Esophagus muscularis mucosa (tissue), 4 donors: ENCODE measurements around the gene GRIK3. TPM values are rescaled to one million over a fixed set of nuclear protein-coding genes. Genes with fewer than 3 reads are reported as not detected.
A peak's percentile ranks its signal among the peaks of the same experiment; 100 is the strongest.

Experiments used
- DNase-seq: peaks from one replicate; pipeline ENCODE4 v3.0.0-alpha.2; 2017; ENCODE audit errors: extremely low spot score
- H3K27ac ChIP-seq, 4 donors: fragments of 200-600 bp; sonication (generic); replicated peaks in 1 of 4; 1 replicate in 3 of 4; 2 replicates in 1 of 4; pipeline ENCODE4 v1.5.1; 2016 to 2019; ENCODE audit warnings: mild to moderate bottlenecking in 1 of 4
- H3K27me3 ChIP-seq, 4 donors: fragments of 200-600 bp; sonication (generic); one replicate each; pipeline versions ENCODE4 v1.5.1 to v1.6.0; 2016 to 2019
- H3K36me3 ChIP-seq, 4 donors: fragments of 200-600 bp; sonication (generic); one replicate each; pipeline ENCODE4 v1.5.1; 2016 to 2019
- H3K4me1 ChIP-seq, 4 donors: fragments of 200-600 bp; sonication (generic); one replicate each; pipeline ENCODE4 v1.5.1; 2016 to 2019
- H3K4me3 ChIP-seq, 4 donors: fragments of 200-600 bp; sonication (generic); 1 replicate in 2 of 4; 2 replicates in 2 of 4; pipeline ENCODE4 v1.5.1; 2016 to 2019; ENCODE audit warnings: mild to moderate bottlenecking in 4 of 4, moderate library complexity in 1 of 4
- H3K9me3 ChIP-seq, 4 donors: fragments of 200-600 bp; sonication (generic); 1 replicate in 3 of 4; 2 replicates in 1 of 4; pipeline ENCODE4 v1.5.1; 2016 to 2019
- EP300 ChIP-seq: sonication (generic); formaldehyde crosslinking; IDR thresholded peaks from one replicate; pipeline ENCODE4 v1.6.1; 2017; ENCODE audit warnings: antibody characterized with exemption
- POLR2A ChIP-seq: fragments of 450-650 bp; IDR thresholded peaks from one replicate; pipeline ENCODE4 v1.6.1; 2017; ENCODE audit warnings: antibody characterized with exemption, moderate library complexity, mild to moderate bottlenecking, low read depth
- POLR2AphosphoS5 ChIP-seq, 2 donors: sonication (generic); formaldehyde crosslinking; IDR thresholded peaks; one replicate each; pipeline ENCODE4 v1.6.1; 2017; ENCODE audit warnings: antibody characterized with exemption in 2 of 2
- WGBS: methylation state at CpG from one replicate; pipeline ENCODE4 v1.1.5; 2018; 5-methylcytosine and 5-hydroxymethylcytosine counted together
- intact Hi-C: fragments of 100-400 bp; cut with DNase I; formaldehyde crosslinking; loops from one replicate; pipeline ENCODE4 v1.15.1; 2023
- total RNA-seq, 4 donors: library from RNA; depleted of rRNA; stranded (reverse); fragments of >200 nt; gene quantifications; one replicate each; pipeline versions ENCODE4 v1.1.0 to v1.2.1, GENCODE V29; 2016
- TF ChIP-seq, protein P1 (sequence below), 3 experiments: fragments of 200-600 bp in 2 of 3; fragments of 450-650 bp in 1 of 3; sonication (generic) in 2 of 3; IDR thresholded peaks; one replicate each; pipeline ENCODE4 v1.5.1; 2017 to 2019; ENCODE audit warnings: antibody characterized with exemption in 3 of 3, mild to moderate bottlenecking in 2 of 3, moderate library complexity in 1 of 3

GRIK3 gene
- total RNA-seq, 4 donors from 2014 or later = 5.3 to 7.9 (median 6.6) TPM

- DNase-seq = no peak
- Histone ChIP-seq H3K4me1 (peaks cover 0 to 23% (median 6%) of the 10 kb centered on the region in 4 donors), H3K4me3 (no peak overlapping the region), H3K9me3 (no peaks in the 10 kb centered on the region), H3K27ac (no peak overlapping the region), H3K27me3 (peaks cover 0 to 99% (median 27%) of the 10 kb centered on the region in 4 donors), H3K36me3 (no peaks in the 10 kb centered on the region)
- intact Hi-C loops = no loop called here
- WGBS = 17% methylated on average over 2 of the region's 4 CpGs
- TF ChIP-seq POLR2AphosphoS5 (IDR thresholded peaks at IDR 0.05) (no peak), POLR2A (no peak), EP300 (no peak)
- TF ChIP-seq, protein P1, sequence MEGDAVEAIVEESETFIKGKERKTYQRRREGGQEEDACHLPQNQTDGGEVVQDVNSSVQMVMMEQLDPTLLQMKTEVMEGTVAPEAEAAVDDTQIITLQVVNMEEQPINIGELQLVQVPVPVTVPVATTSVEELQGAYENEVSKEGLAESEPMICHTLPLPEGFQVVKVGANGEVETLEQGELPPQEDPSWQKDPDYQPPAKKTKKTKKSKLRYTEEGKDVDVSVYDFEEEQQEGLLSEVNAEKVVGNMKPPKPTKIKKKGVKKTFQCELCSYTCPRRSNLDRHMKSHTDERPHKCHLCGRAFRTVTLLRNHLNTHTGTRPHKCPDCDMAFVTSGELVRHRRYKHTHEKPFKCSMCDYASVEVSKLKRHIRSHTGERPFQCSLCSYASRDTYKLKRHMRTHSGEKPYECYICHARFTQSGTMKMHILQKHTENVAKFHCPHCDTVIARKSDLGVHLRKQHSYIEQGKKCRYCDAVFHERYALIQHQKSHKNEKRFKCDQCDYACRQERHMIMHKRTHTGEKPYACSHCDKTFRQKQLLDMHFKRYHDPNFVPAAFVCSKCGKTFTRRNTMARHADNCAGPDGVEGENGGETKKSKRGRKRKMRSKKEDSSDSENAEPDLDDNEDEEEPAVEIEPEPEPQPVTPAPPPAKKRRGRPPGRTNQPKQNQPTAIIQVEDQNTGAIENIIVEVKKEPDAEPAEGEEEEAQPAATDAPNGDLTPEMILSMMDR (IDR thresholded peaks at IDR 0.05) = no peak
Measured at GRCh38 chr1:37040773-37041172, 6.5 kb upstream of the GRIK3 start.

DNA sequence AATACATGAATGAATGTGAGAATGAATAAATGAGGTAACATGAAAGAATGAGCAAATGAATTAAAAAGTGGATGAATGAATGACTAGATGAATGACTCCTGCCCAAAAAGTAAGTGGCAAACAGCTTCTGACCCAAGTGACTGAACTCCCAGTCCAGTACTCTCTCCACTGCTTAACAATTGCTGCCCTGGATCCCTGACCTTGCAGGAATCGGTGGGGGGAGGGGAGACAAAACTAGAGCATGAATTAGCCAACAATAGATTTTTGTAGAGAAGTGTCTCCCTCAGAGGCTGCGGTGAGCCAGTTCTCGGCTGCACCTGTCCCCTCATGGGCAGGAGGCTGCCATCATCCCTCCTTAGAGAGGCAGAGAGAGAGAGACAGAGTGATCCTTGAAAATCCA lies 5.9 kb upstream of the GRIK3 start:
- WGBS = 13% methylated on average over 3 of the region's 3 CpGs
- Histone ChIP-seq H3K9me3 (no peaks in the 10 kb centered on the region), H3K27me3 (peaks cover 0 to 99% (median 30%) of the 10 kb centered on the region in 4 donors), H3K4me1 (peaks cover 0 to 24% (median 8%) of the 10 kb centered on the region in 4 donors), H3K27ac (no peak overlapping the region), H3K4me3 (no peak overlapping the region), H3K36me3 (no peaks in the 10 kb centered on the region)
- DNase-seq = no peak
- TF ChIP-seq, protein P1 (IDR thresholded peaks at IDR 0.05) = no peak
- TF ChIP-seq POLR2AphosphoS5 (IDR thresholded peaks at IDR 0.05) (no peak), EP300 (no peak), POLR2A (no peak)
- intact Hi-C loops = no loop called here

DNA sequence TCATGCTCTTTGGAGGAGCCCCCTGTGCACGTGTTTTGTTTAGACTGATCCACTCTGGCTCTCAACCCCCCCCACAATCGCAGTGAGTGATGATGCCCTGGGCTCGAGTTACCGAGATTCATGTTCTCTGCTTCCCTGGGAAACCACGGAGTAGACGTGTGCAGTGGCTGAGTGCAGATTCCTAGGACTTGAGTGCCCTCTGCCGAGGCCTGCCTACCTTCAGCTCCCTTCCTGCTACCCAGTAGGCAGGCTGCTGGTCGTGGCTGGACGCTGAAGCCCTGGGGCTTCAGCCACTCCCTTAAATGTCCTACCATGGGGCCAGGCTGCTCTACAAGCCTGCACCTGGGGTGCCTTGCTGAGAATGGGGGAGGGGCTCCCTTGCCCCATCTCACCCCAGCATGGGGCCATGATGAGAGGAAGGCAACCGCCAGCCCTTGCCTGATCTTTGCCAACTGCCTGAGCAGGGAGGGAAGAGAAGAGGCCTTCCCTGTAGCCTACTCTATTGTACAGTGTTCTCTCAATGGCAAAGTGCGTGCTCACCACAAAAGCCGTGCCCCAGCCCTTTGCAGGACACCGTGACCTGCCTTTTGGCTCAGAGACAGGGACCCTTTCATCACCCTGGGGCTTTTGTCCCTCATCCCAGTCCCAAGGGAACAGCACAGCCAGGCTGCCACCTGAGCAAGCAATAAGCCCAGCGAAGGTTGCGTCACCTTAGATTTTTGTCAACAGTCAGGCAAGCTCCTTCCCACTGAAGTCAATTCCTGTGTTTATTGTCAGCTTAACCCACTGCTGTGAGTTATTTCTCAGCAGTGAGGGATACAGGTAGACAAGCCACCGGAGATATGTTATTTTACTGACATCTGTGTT lies 4.1 kb upstream of the GRIK3 start:
- WGBS = 18% methylated on average over 14 of the region's 16 CpGs
- H3K9me3 ChIP-seq = no peaks in the 10 kb centered on the region
- H3K36me3 ChIP-seq = no peaks in the 10 kb centered on the region
- H3K4me1 ChIP-seq = peaks cover 3 to 42% (median 22%) of the 10 kb centered on the region in 4 donors
- intact Hi-C loops = no loop called here
- no peak overlapping the region for H3K27ac ChIP-seq
- DNase-seq = no peak
- no peak overlapping the region for H3K4me3 ChIP-seq
- TF ChIP-seq, protein P1 (IDR thresholded peaks at IDR 0.05) = peak in 1 of 3 experiments; percentile 7
- TF ChIP-seq POLR2A = no peak
- H3K27me3 ChIP-seq = peaks cover 0 to 100% (median 44%) of the 10 kb centered on the region in 4 donors

GRCh38 chr1:37037690-37038089 lies 3.4 kb upstream of the GRIK3 start:
- TF ChIP-seq, protein P1 (IDR thresholded peaks at IDR 0.05) = no peak
- TF ChIP-seq POLR2AphosphoS5 (IDR thresholded peaks at IDR 0.05) = no peak
- no peak for TF ChIP-seq POLR2A
- no peak for TF ChIP-seq EP300
- no peak for DNase-seq
- H3K27me3 ChIP-seq = peaks cover 0 to 100% (median 51%) of the 10 kb centered on the region in 4 donors
- H3K4me1 ChIP-seq = peaks cover 7 to 50% (median 30%) of the 10 kb centered on the region in 4 donors
- intact Hi-C loops = no loop called here
- no peaks in the 10 kb centered on the region for H3K9me3 ChIP-seq
- peak overlapping the region in 1 of 4 donors; percentile 7 for H3K27ac ChIP-seq
- no peak overlapping the region for H3K4me3 ChIP-seq
- 15% methylated on average over 13 of the region's 15 CpGs for WGBS
- H3K36me3 ChIP-seq = no peaks in the 10 kb centered on the region
